B cell (primary cell): Measurements from ENCODE around the gene RSPH3. TPM values are rescaled to one million over a fixed set of nuclear protein-coding genes. Genes with fewer than 3 reads are reported as not detected.

Experiments
- ATAC-seq: fragments of 200-7000 bp; cut with Tn5 transposase; one replicate; pipeline ENCODE4 v1.10.0; 2021; ENCODE audit warnings: low read depth, mild to moderate bottlenecking, moderate number of reproducible peaks, moderate library complexity
- CTCF ChIA-PET: fragments of 350-600 bp; sonication (Branson Sonifier 250); formaldehyde crosslinking; loops from one replicate; lab custom pipeline; 2021; ENCODE audit warnings: antibody characterized with exemption, inconsistent platforms; lab: Charles Lee
- POLR2A ChIA-PET: fragments of 350-600 bp; sonication (Branson Sonifier 250); formaldehyde crosslinking; loops from one replicate; lab custom pipeline; 2021; ENCODE audit warnings: antibody characterized with exemption; lab: Charles Lee
- DNase-seq: peaks from one replicate; pipeline ENCODE4 v3.0.0; 2013
- H2AFZ ChIP-seq: 2 replicates; pipeline ENCODE4 v1.6.1; 2012; ENCODE audit warnings: mild to moderate bottlenecking, low read depth, low read length; ENCODE audit not compliant: insufficient read depth, poor library complexity, severe bottlenecking
- H3K27ac ChIP-seq, 2 donors: 1 replicate in 1 of 2; 2 replicates in 1 of 2; pipeline ENCODE4 v1.5.1; 2012 to 2013; ENCODE audit warnings: low read length in 2 of 2, mild to moderate bottlenecking in 2 of 2, moderate library complexity in 1 of 2
- H3K27me3 ChIP-seq, 4 experiments: fragments of 200-600 bp in 1 of 4; sonication (generic) in 1 of 4; replicated peaks in 1 of 4; 1 replicate in 2 of 4; 2 replicates in 2 of 4; pipeline versions ENCODE4 v1.6.1 to v1.7.0; 2013 to 2016; ENCODE audit warnings: low read length in 3 of 4, mild to moderate bottlenecking in 2 of 4, mixed read lengths in 1 of 4, moderate library complexity in 1 of 4; ENCODE audit not compliant: insufficient read depth in 4 of 4, control insufficient read depth in 3 of 4; ENCODE audit errors: control extremely low read depth in 1 of 4
- H3K36me3 ChIP-seq, 2 experiments: replicated peaks in 1 of 2; 1 replicate in 1 of 2; 2 replicates in 1 of 2; pipeline versions ENCODE4 v1.6.1 to v1.7.1; 2013; ENCODE audit warnings: low read length in 1 of 2; ENCODE audit not compliant: insufficient read depth in 2 of 2, control insufficient read depth in 1 of 2; ENCODE audit errors: control extremely low read depth in 1 of 2, extremely low read depth in 1 of 2
- H3K4me1 ChIP-seq, 2 donors: fragments of 200-600 bp in 1 of 2; sonication (generic) in 1 of 2; 1 replicate in 1 of 2; 2 replicates in 1 of 2; pipeline versions ENCODE4 v1.5.1 to v1.6.1; 2013 to 2017; ENCODE audit warnings: low read length in 2 of 2; ENCODE audit not compliant: control insufficient read depth in 2 of 2, insufficient read depth in 2 of 2
- H3K4me2 ChIP-seq: replicated peaks from 2 replicates; pipeline ENCODE3; 2012; ENCODE audit warnings: mild to moderate bottlenecking, low read depth, low read length; ENCODE audit not compliant: poor library complexity, severe bottlenecking
- H3K4me3 ChIP-seq, 5 experiments: fragments of 200-600 bp in 1 of 5; sonication (generic) in 1 of 5; 1 replicate in 3 of 5; 2 replicates in 2 of 5; pipeline versions ENCODE4 v1.5.1 to v1.7.0; 2011 to 2016; ENCODE audit warnings: low read length in 4 of 5, mild to moderate bottlenecking in 4 of 5, low read depth in 2 of 5, control low read depth in 1 of 5, moderate library complexity in 1 of 5; ENCODE audit not compliant: insufficient read depth in 1 of 5; ENCODE audit errors: control extremely low read depth in 1 of 5, extremely low read depth in 1 of 5
- H3K79me2 ChIP-seq: fragments of 200-600 bp; sonication (generic); one replicate; pipeline ENCODE4 v1.6.0; 2016; ENCODE audit warnings: low read length; ENCODE audit not compliant: control insufficient read depth, insufficient read depth
- H3K9ac ChIP-seq: fragments of 200-600 bp; sonication (generic); 2 replicates; pipeline ENCODE4 v1.6.1; 2017; ENCODE audit warnings: mild to moderate bottlenecking, low read length, moderate library complexity
- H3K9me3 ChIP-seq, 3 donors: one replicate each; pipeline versions ENCODE4 v1.6.1 to v1.7.1; 2013; ENCODE audit warnings: low read length in 2 of 3; ENCODE audit not compliant: control insufficient read depth in 2 of 3, insufficient read depth in 1 of 3; ENCODE audit errors: control extremely low read depth in 1 of 3
- H4K20me1 ChIP-seq: 2 replicates; pipeline ENCODE4 v1.6.0; 2012; ENCODE audit warnings: mild to moderate bottlenecking, low read length; ENCODE audit not compliant: insufficient read depth, control insufficient read depth, poor library complexity, severe bottlenecking
- H3K27ac Mint-ChIP-seq: one replicate; pipeline ENCODE4 v1.8.0; 2021; ENCODE audit warnings: mixed read lengths
- H3K27me3 Mint-ChIP-seq: one replicate; pipeline ENCODE4 v1.8.0; 2021; ENCODE audit warnings: mixed read lengths
- H3K4me1 Mint-ChIP-seq: one replicate; pipeline ENCODE4 v1.8.0; 2021; ENCODE audit warnings: mixed read lengths
- H3K4me3 Mint-ChIP-seq: one replicate; pipeline ENCODE4 v1.8.0; 2021; ENCODE audit warnings: mixed read lengths
- H3K9me3 Mint-ChIP-seq: one replicate; pipeline ENCODE4 v1.8.0; 2022; ENCODE audit warnings: mixed read lengths; ENCODE audit not compliant: insufficient read depth
- CTCF ChIP-seq: fragments of 200-600 bp; IDR thresholded peaks from one replicate; pipeline ENCODE4 v1.8.0; 2022; ENCODE audit warnings: antibody characterized with exemption, mild to moderate bottlenecking
- EZH2 ChIP-seq: IDR thresholded peaks from 2 replicates; pipeline ENCODE4 v1.6.1; 2012; ENCODE audit warnings: borderline replicate concordance, low read depth, mild to moderate bottlenecking, moderate library complexity, low read length; ENCODE audit not compliant: insufficient read depth, poor library complexity, severe bottlenecking
- WGBS: methylation state at CpG from one replicate; pipeline ENCODE4 v1.1.5; 2013; ENCODE audit warnings: missing lambda C conversion rate; ENCODE audit not compliant: insufficient coverage; 5-methylcytosine and 5-hydroxymethylcytosine counted together
- intact Hi-C: fragments of 100-400 bp; cut with micrococcal nuclease; formaldehyde crosslinking; loops from one replicate; pipeline ENCODE4 v1.10.0; 2022
- polyA plus RNA-seq: library from polyadenylated mRNA; depleted of rRNA; stranded (reverse); fragments of >200 nt; gene quantifications from 2 replicates; pipeline ENCODE4 v1.2.3, GENCODE V29; 2012
- total RNA-seq, 2 donors: library from RNA; stranded (reverse); fragments of 120-200 nt in 1 of 2; gene quantifications; 1 replicate in 1 of 2; 2 replicates in 1 of 2; pipeline versions ENCODE4 v1.2.3 to v1.2.4, GENCODE V29; 2013 to 2022

Gene RSPH3
- total and polyA plus RNA-seq, 2 donors (not counting 1 experiment from before 2014, with no cell fraction given) = 0.82 to 3.4 TPM

GRCh38 chr6:159017757-159018559 lies 18.0 kb upstream of the RSPH3 start:
- no peaks in the 10 kb centered on the region for H3K27me3 ChIP-seq
- Mint-ChIP-seq H3K27me3 (no peaks in the 10 kb centered on the region), H3K4me3 (no peak overlapping the region), H3K27ac (no peak overlapping the region), H3K9me3 (no peaks in the 10 kb centered on the region), H3K4me1 (peaks cover 27% of the 10 kb centered on the region)
- intact Hi-C loops = no loop called here
- ATAC-seq = no peak
- no peaks in the 10 kb centered on the region for H4K20me1 ChIP-seq
- no peak for TF ChIP-seq EZH2
- no peak for TF ChIP-seq CTCF
- peaks cover 16% of the 10 kb centered on the region for H3K79me2 ChIP-seq
- no peak overlapping the region for H3K4me3 ChIP-seq
- no CpG with 5 or more reads among the region's 3 CpGs for WGBS
- peaks cover 17 to 26% of the 10 kb centered on the region in 2 donors for H3K4me1 ChIP-seq
- no peak for DNase-seq
- H3K36me3 ChIP-seq = no peaks in the 10 kb centered on the region
- H3K9me3 ChIP-seq = peaks cover 0 to 5% (median 0%) of the 10 kb centered on the region in 3 donors
- ChIA-PET CTCF (interaction anchor here (0.6 to 25.2 kb wide), 7 partner anchors 8 to 327 kb away, joined by 3 to 728 read pairs (median 6); partner anchors contain the start of gene TAGAP), POLR2A (no interaction called here)
- peak overlapping the region; percentile 21 for H3K9ac ChIP-seq
- H3K4me2 ChIP-seq = peak overlapping the region; percentile 27
- peak overlapping the region in 1 of 2 donors; percentile 37 for H3K27ac ChIP-seq
- H2AFZ ChIP-seq = peak overlapping the region; percentile 19

GRCh38 chr6:159014406-159014805 lies 14.4 kb upstream of the RSPH3 start:
- ChIA-PET CTCF (interaction anchor here (9.1 to 25.2 kb wide), 3 partner anchors 26 to 121 kb away, joined by 181 to 728 read pairs (median 478); partner anchors contain the start of gene TAGAP), POLR2A (interaction anchor here (2.1 kb wide), 1 partner anchor 25 kb away, joined by 12 read pairs; no protein-coding TSS in a partner anchor)
- H3K4me2 ChIP-seq = no peak overlapping the region

More at GRCh38 chr6:159014406-159014805, 14.4 kb upstream of the RSPH3 start:
- Histone ChIP-seq H3K9me3 (peaks cover 0 to 5% (median 0%) of the 10 kb centered on the region in 3 donors), H4K20me1 (no peaks in the 10 kb centered on the region), H3K4me3 (no peak overlapping the region), H3K27ac (no peak overlapping the region), H2AFZ (no peak overlapping the region), H3K9ac (no peak overlapping the region), H3K4me1 (peaks cover 24 to 27% of the 10 kb centered on the region in 2 donors), H3K36me3 (no peaks in the 10 kb centered on the region), H3K27me3 (no peaks in the 10 kb centered on the region), H3K79me2 (peaks cover 16% of the 10 kb centered on the region)
- intact Hi-C loops = no loop called here
- Mint-ChIP-seq H3K4me1 (peaks cover 49% of the 10 kb centered on the region), H3K4me3 (no peak overlapping the region), H3K27ac (no peak overlapping the region), H3K9me3 (no peaks in the 10 kb centered on the region), H3K27me3 (no peaks in the 10 kb centered on the region)
- TF ChIP-seq CTCF (no peak), EZH2 (no peak)
- ATAC-seq (no peak), DNase-seq (no peak)
